HTERT RPE-1 (cell line): ENCODE results near the gene OXGR1.
"Not testable (repeated sequence)": the region's sequence is repeated elsewhere in the genome, so short reads cannot be mapped to it uniquely, and the experiment has no call there.

Experiments
- in situ Hi-C: fragments of 300-500 bp; cut with MboI; formaldehyde crosslinking; loops from 4 replicates; pipeline ENCODE4 v1.14.3; 2020; ENCODE audit warnings: low sequenced_read_pairs

Gene OXGR1

DNA sequence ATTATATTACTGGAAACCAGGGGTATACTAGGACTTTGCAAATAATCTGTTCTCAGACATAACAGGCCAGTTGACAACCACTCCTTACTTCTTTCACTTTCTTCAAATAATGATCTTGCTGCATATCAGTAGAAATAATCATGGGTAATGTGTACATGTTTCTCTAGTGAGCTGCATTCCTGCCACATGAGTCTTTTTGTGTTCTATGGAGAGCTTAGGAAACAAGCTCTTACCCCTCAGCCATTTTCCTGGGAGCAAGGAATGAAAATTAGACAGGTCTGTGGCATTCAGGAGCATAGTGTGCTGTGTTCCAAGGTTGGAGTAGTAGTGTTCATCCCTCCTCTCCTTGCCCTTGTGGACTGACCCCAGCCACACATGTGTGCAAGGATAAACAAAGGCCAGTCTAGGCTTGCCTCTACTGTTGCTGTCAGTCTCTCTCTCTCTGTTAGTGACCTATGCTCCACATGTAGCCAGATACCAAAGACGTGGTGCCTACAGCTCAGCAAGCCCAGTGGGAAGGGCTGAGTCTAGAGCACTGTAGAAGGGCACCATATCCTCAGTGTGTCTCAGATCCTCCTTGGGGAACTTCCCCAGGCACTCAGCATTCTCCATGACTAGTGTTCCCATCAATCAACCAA lies 11.5 kb upstream of the OXGR1 start:
- in situ Hi-C loops = no loop called here

DNA sequence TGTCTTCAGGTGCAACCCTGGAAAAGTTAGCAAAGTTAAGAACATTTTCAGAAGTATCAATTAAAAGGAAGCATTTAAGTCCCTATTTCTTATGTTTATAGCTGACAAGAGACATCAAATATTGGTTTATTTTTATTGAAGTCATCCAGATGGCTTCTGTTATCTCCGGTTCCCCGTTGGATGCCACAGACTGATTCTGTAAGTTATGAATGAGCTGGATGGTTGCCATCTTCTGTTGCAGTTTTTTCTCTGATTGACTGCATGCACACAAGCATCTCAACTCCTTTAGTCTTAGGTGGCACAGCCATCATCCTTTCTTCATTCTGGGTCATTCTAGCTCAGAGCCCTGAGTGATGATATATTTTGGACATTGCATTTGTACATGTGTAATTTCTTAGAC lies 10.6 kb upstream of the OXGR1 start:
- in situ Hi-C loops = no loop called here

DNA sequence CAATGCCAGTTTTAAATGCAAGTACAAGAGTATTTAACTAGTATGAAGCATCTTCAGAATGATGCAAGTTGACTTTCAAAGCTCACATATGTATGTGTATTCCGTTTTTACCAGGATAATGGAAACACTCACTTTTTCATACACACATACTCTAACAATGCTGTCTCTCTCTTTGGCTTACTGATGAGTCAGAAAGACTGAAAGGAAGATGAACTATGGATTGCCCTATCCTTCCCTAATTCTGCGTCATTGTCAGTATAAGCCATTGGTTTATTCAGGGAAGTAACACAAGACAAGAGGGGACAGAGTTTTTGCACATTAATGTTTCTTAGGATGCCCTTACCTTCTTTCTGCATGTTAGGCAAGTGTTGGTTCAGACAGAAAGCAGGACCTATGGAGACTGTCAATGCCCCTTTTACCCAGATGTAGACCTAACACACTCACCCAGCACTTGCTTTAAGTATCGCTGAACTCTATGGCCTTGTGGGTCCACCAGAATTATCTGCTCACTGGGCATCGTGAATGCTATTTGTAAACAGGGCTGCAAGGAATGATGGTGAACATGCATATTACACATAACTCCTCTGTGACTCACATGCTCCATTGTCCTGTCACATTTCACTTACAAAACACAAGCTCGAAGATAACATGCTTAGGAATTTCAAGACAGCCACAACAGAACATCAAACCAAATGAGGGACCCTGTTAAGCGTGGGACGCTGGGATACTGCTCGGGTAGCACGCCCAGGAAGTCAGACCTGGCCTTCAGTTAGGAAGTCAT lies 10.0 kb upstream of the OXGR1 start:
- in situ Hi-C loops = no loop called here

DNA sequence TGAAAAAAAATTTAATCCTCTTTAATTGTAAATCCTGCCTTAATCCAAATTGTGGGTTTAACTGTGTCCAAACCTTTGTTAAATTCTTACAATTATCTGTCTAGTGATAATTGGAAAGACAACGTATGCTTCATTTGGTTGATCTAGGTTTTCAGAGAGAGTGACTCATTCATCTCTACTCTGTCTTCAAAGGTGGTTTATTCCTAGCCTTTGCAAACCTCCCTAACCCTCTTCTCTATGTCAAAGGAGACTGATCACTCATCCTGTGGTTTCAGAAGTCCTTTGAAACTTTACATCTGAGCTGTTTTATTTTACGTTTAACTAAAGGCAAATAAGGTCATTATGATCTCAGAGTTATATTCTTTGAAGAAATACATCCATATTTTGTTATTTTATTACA lies 8.8 kb upstream of the OXGR1 start:
- in situ Hi-C loops = no loop called here

DNA sequence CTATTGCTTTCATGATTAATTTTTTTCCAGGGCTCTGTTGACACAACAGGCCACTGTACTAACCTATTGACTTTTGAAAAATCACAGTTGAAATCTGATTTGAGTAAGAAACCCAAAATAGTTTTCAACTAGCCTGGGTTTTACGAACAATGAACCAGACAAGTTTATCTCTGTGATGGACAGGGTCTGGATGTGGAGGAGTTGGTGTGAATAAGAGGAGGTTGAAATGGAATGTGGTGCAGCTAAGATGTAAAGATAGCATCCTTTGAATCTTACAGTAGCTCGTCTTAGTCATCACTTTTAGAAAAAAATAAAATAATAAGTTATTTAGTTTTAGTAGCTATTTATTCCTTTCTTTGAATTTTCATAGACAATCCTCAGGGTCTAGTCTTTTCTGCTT lies 8.3 kb upstream of the OXGR1 start:
- in situ Hi-C loops = no loop called here

DNA sequence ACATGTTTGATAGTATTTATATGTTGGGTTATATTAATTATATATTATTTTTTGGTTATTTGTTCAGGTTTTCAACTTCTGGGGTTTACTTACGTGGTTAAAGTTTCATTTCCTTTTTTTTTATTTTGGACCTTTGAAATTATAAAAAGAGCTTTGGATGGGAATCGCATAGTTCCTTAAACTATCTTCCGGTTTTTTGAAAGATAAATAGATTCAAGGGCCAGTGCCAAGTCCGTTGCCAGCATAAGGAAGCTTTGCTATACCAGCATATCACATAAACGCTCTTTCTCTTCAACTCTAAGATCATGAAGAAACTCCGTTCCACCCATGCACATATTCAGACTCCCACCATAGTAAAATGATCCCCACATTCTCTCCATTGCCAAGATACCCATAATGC lies 7.4 kb upstream of the OXGR1 start:
- in situ Hi-C loops = no loop called here

DNA sequence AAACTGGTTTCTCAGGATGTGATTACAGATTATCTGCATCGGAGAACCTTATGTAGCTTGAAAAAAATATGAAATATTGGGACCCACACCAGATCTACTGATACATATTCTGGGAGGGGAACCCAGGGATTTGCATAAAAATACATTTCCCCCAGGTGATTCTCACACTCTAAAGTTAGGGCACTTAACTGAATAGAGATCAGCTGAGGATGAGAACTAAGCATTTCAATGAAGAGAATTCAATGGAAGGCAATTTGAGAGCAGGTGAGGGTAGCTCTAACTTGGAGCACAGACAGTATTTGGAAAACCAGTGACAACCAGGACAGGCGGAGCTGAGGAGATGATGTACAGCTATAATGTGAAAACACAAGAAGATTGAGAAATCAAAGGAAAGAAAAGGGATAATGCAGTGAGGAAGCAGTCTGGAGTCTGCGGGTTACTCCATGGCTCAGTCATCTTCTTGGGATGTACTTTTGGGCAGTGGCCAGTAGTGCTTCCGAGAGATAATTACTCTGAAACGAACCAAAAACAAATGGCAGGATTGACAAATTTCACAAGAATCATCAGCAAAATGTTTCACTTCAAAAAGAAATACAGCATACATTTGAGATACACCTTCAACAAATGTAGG lies 6.1 kb upstream of the OXGR1 start:
- in situ Hi-C loops = no loop called here

DNA sequence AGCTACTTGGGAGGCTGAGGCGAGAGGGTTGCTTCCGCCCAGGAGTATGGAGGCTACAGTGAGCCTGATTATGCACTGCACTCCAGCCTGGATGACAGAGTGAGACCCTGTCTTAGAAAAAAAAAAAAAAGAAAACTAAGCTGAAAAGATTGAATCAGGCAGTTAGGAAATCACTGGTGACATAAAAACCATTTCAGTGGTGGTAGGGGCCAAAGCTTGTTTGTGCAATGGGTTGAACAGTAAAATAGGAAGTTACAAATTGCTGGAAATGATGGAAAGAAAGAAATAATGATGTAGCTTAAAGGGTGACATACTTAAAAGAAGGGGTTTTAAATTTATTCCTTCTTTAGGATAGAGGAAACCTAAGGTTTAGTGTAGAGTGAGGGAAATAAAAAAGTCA lies 4.8 kb upstream of the OXGR1 start:
- in situ Hi-C loops = no loop called here

DNA sequence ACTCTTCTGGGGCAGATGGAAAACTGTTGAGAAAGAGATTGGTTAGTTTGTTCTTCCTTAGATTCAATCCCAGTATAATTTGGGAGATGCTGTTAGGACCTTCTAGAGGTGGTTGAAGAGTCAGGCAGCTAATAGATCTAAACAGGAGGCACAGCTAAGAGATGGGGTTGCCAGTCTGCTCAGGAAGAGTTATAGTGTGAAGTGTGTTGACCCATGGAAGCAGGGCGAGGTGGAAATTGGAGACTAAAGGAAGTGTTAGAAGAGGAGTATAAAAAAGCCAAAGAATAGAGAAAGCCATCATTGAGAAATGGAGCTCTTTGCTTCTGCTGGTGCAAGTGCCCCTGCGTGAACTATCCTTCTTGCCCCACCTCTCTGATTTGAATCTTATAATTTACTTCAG lies 3.8 kb upstream of the OXGR1 start:
- in situ Hi-C loops = no loop called here

DNA sequence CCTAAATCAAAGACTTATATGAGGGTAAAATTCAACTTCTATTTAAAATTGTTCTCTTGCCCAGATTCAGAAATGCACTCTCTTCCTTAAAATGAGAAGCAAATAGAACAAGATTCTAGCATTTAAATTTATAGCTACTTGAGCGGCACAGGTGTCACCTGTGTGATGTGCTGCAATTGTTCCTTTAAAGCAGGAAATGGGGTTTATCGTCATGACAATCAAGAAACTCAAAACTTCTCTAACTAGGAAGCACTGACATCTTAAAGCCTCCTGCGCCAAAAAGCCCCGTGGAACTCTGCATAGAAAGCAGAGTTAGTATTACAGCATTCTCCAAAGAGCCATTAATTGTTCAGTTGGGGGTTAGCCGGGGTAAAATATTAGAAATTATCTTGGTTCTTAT lies 2.6 kb upstream of the OXGR1 start:
- in situ Hi-C loops = no loop called here

DNA sequence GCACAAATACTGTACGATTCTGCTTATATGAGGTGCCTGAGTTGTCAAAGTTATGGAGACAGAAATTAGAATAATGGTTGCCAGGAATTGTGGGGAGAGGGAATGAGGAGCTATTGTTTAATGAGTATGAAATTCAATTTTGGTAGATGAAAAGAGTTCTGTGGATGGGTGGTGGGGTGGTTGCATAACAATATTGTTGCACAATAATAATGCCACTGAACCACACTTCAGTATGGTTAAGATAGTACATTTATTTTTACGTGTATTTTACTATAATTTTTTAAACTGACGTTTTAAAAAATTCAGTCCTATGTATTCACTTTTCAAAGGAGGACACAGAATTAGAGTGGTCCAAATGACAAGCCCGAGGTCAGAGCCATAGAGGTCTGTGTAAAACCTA lies 1.8 kb upstream of the OXGR1 start:
- in situ Hi-C loops = no loop called here

DNA sequence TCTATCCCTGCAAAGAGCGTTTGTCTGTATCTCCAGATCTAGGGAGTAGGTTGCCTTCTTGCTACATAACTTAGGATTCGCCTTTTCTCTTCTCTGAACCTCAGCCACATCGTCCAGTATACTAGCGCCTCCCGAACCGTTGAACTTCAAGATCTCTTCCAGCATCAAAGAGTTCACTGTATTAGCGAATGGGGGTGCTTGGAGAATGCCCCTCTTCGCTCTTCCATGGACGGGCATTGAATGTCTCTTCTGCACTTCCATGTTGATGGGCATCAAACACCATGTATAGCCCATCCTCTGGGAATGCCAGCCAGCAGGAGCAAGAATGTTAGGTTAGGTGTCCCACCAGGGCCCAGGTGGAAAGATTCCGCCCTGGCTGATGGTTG lies 575 bp upstream of the OXGR1 start:
- in situ Hi-C loops = no loop called here

DNA sequence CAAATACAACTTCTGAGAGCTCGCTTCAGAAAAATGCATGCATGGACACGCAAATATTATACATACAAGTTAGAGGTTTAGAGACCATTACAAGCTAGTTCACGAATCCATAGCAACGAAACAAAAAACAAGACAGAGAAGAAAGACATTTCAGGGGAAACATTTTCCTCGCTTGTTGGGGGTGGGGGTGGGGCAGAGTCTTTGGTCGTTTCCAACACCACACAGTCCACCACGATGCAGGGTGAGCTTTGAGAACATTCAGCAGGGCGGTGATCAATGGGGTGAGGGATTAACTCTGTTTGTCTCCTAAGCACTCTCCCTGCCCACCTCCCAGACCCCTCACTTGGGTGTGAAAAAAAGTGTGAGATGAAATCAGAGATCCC lies 651 bp downstream of the OXGR1 start:
- in situ Hi-C loops = no loop called here

DNA sequence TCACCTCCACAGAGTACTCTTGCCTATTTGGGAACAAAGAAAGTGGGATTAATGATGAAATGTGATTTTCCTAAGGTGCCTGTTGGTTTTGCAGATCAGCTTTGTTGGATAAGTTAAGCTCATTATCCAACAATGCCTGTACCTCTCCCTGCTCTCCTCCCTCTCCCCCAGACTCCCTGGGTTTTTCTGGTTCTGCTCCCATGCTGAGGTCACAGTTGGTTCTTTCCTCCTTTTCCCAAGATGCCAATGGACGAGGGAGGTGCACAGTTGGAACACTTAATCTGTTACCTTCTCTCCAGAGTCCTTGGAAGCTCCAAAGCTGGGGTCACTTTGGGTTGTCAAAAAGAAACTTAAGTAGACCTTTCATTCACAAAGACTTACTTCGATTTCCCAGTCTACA lies 1.6 kb downstream of the OXGR1 start:
- in situ Hi-C loops = no loop called here

DNA sequence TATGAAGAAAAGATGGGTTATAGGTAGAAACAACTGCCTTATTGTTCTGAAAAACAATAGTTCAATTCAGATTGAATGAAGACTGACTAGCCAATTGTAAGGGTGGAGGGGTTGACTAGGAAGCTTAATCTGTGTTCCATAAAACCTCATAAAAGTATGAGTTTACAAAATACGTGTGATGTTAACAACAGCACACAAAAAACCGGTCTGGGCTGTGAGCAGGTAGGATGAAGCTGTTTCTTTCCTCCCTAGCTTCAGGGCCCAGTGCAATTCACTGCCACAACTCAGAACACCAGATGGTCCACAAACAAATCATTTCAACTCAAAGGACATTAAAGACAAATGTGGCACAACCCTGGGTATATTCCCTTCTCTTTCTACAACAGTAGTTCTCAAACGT lies 3.2 kb downstream of the OXGR1 start:
- in situ Hi-C loops = no loop called here

DNA sequence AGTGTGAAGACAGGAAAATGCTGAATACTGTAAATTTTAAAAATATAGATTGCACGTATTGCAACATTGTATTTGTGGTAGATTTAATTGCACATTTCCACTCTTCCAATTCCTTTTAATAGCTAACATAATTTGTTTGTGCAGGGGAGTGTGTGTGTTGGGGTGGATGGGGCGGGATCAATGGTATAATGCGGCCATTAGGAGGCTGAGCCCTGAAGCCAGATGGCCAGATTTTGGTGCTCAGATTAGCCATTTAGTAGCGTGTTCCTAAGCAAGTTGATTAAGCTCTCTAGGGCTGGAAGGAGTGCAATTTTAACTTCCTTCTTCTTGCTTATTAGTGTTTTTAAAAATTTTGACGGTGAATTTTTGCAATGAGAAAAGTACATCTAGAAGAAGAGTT lies 5.8 kb downstream of the OXGR1 start:
- in situ Hi-C loops = no loop called here

DNA sequence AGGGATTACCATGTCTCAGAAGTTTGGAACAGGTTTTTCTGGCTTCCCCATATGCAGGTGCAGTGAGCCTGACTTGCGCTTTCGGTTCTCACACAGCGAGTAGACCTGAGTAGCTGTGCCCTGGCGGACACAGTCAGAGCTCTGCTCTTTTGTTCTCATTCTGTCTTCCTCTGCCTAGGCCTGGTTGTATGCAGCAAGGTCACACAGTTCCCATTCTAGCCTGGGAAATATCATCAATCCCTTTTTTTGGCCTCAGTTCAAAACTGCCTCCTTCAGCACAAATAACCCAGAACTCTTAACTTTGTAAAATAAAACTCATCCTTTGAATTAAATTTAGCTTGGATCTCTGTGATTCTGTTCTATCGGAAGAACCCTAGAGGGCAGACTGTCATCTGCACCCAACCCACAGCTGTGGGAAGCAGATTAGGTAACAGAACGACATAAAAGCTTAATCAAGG lies 10.2 kb downstream of the OXGR1 start:
- in situ Hi-C loops = no loop called here

DNA sequence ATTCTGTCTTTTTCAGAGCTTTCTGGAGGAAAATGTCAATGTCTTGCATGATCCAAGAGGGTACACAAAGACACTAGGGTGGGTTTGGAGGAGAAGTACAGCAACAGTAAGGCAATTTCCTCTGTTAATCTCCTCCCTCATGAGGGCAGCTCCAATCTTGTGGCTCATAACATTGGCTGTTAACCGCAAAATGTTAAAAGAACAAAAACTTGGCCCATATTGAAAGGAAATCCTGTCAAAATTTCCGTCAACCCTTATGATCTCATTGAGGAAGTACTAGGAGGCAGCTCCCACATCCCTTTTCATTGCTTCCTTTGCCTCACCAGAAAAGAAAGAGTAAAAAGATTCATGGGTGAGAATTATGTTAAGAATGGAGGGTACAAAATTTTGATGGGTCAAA lies 11.6 kb downstream of the OXGR1 start:
- in situ Hi-C loops = no loop called here

DNA sequence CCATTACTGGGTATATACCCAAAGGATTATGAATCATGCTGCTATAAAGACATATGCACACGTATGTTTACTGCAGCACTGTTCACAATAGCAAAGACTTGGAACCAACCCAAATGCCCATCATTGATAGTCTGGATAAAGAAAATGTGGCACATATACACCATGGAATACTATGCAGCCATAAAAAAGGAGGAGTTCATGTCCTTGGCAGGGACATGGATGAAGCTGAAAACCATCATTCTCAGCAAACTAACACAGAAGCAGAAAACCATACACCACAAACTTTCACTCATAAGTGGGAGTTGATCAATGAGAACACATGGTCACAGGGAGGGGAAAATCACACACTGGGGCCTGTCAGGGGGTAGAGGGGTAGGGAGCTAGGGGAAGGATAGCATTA lies 14.4 kb downstream of the OXGR1 start:
- in situ Hi-C loops = not testable (repeated sequence)

DNA sequence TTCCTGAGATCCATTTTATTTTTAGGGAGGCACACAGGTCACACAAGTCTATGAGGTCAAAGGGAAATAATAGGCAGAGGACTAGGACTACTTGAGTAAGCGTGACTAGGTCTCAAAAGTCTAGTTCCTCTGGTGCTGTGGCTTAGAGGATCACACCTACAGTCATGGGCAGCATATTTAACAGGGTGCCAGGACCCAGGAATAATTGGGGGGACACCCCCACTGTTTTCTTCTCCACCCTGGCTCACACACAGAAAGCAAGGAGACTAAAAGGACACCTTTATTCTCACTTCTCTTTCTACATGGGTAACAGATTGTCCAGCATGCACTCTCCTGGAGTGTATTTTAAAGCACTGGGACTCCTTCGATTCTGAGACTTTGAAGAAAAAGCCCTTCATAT lies 26.2 kb downstream of the OXGR1 start:
- in situ Hi-C loops = no loop called here

DNA sequence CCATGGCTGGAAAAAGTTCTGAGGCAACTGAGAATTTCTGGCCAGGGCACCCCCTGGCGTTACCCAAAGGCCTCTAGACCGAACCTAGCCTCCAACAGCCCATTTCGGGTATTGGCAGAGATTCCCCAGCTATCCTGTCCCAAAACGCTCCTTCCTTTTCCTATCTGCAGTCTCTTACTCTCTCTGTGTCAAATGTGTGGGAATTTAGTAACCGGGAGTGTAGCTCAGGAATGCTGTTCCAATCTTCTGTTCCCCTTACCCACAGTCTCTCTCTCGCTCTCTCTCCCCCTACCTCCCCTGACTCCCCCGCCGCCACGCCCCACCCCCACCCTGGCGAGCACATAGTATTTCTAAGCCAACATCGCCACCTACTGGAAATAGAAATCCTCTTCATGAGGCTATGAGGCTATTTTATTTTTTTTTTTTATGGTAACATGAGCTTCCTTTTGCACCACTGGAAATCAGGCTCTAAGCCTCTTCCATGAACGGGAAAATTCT lies 27.0 kb downstream of the OXGR1 start:
- in situ Hi-C loops = no loop called here

DNA sequence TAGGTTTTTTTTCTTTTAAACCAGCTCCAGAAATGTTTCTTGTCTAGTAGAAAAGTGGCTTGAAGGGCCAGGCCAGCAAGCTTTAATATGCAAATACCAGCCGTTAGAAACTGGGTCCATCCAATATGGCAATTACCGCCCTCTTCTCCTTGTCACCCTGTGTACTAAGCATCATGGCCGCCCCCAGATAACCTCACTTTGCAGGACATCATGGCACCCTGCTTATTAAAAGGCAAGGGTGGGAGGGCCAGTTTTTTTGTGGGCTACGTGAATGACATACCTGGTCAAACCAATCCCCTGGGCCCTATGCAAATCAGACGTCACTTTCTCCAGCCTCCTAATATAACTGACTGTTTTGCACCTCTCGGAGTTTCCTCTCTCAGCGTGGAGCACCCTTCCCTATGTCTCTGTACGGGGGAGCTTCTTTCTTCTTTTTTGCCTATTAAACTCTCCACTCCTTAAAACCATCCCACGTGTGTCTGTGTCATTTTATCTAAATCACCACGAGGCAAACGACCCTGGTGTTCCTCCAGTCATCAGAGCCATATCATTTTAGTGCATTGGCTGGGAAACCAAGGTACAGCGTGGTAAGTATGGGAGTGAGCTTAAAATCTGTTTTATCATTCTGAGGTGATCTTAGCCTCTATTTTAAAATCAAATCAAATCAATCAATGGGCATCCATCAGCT lies 27.7 kb downstream of the OXGR1 start:
- in situ Hi-C loops = no loop called here
